Activated CD4-positive, alpha-beta T cell treated with anti-CD3 and anti-CD28 coated beads, Interleukin-2, amount 50 U/mL, for 4 hours (primary cell): ENCODE data around the gene DHX58.
"Not testable (repeated sequence)": the region's sequence is repeated elsewhere in the genome, so short reads cannot be mapped to it uniquely, and the experiment has no call there.

Experiments used
- DNase-seq, 2 experiments: peaks; one replicate each; pipeline ENCODE4 v3.0.0-alpha.2; 2020

DHX58 gene

DNA sequence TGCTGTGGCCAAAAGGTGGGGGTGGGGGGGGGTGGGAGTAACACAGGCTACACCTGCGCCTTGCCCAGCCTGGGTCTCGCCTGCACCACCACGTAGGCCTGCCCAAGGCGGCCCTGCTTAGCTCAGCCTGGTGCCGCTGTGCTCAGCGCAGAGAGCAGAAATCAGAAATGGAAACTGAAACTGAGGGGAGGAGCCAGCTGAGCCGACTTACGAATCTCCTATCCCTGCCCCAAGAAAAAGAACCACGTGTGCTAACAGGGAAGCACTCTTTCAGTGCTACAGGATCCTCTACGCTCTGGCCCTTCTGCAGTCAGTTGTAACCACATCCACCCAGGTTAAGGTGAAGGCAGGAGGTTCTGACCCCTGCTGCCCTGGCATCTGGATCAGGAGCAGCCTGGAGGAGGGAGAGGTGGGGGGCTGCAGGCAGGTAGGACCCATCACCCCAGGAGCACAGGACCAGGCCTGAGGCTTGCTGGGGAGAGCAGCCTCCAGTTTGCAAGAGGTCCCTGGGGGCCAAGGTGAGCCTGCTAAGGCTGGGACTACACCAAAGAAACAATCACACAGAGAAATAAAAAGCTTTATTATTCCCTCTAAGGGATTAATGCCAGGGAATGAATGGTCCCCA, at the start of gene DHX58:
Gene DHX58 (minus strand): TSS at position 163 of the 625 bp plus-strand sequence. CDS start 822 bp downstream, outside the sequence.
- DNase-seq, result peak; percentile 73 to 75

GRCh38 chr17:42160531-42160910, 48.0 kb upstream of the DHX58 start:
- DNase-seq, result no peak

GRCh38 chr17:42159796-42160530, 47.4 kb upstream of the DHX58 start:
- no peak for DNase-seq

DNA sequence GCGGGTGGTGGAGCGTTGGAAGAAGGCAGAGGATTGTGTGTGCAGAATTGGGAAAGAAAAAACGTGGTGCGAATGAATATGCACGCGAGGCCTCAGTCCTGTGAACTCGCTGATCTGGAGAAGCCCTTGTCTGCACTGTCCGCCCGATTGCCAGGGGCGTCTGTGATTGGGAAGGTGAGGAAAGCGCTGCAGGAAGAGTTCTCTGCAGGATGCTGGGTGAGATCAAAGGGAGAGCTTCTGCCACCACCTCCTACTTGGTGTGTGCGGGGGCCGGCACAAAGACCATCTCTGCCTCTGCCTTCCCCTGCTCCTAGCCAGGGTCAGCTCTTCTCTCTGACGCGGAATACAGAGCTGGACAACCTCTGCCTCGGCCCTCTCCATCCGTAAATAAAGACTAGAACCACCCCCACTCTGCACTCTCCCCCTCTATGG, 43.1 kb upstream of the DHX58 start:
- no peak for DNase-seq

GRCh38 chr17:42153919-42154742, 41.6 kb upstream of the DHX58 start:
- no peak for DNase-seq

DNA sequence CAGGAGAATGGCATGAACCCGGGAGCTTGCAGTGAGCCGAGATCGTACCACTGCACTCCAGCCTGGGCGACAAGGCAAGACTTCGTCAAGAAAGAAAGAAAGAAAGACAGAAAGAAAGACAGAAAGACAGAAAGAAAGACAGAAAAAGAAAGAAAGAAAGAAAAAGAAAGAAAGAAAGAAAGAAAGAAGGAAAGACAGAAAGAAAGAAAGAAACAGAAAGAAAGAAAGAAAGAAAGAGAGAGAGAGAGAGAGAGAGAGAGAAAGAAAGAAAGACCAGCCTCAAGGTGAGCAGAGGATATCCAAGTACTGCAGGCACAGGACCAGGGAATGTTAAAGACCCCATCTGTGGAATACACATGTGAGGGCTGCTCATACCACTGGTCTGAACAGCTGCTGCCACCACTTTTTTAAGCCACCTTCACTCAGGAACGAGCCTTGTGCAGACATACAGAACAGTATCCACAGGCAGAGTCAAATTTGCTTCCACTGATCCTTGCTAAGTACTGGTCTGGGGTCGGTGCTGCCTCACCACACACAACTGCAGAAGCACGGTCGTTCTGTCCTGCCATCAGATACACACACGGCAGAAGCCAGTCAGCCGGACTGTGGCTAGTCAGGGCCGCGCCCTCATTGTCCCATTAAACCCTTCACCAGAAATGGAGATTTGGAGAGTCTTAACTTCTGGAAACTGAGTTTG, 34.5 kb upstream of the DHX58 start:
- DNase-seq, result no peak

DNA sequence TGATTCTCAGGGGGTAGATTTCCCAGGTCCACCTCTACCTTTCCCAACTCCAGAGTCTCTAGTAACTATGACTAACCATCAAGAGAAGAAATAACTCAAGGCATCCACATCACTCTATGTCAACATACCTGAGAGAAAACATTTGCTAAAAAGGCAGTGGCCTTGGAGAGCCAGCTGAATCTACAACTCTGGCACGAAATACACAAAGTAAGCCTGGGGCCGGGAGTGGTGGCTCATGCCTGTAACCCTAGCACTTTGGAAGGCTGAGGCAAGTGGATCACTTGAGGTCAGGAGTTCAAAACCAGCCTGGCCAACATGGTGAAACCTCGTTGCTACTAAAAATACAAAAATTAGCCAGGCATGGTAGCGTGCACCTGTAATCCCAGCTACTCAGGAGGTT, 30.6 kb upstream of the DHX58 start:
- DNase-seq, result not testable (repeated sequence)

GRCh38 chr17:42142371-42142896, 29.9 kb upstream of the DHX58 start:
- DNase-seq, result no peak

GRCh38 chr17:42141382-42141781, 28.9 kb upstream of the DHX58 start:
- DNase-seq, result no peak

- DNase-seq, result not testable (repeated sequence)
Observed at GRCh38 chr17:42140690-42141089, 28.2 kb upstream of the DHX58 start.

DNA sequence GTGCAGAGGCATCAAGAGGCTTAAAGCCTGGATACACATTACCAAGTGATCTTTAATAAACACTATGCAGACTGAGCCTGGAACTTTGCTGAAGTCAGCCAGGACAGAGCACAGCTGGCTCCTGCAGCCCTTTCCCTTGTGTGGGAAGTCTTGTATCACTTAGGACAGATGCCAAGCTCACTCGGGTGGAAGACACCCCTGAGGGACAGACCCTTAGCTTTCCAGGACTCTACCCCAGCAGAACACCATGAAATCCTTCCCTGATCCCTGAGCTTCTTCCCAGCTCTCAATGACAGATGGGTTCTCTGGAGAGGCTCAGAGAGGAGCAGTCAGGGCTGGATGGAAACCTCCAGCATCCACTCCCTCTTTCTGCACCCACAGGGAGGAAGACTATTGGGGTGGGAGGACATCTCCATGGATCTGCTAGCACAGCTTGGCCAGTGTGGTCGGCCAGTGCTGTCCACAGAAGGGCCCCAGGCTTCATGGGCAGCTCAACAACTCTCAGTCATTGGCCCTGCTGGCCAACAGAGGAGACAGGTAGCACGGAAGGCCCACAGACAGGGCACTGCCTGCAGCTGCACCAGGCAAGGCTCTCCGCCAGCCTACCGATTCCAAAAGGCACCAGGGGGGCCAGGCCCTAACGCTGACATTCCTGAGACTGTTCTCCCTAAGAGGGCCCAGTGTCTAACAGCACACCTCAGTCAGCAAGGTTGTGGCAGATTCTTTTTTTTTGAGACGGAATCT, 26.4 kb upstream of the DHX58 start:
- no peak for DNase-seq

DNA sequence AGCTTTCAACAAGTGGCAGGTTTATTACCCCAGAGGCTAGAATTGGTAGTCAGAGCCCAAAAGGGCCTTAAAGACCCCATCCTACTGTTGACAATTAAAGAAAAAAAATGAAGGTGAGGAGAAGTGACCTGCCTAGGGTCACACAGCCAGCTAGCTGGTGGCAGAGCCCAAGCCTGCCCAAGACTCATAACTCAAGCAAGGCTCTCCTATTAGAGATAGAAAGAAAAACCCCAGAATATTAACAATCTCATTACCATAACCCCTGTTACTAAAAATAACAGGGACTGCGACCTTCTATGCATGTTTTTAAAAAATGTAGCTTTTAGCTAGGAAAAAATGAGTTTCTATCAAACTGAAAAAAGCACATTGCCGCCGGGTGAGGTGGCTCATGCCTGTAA, 24.1 kb upstream of the DHX58 start:
- DNase-seq, result no peak

DNA sequence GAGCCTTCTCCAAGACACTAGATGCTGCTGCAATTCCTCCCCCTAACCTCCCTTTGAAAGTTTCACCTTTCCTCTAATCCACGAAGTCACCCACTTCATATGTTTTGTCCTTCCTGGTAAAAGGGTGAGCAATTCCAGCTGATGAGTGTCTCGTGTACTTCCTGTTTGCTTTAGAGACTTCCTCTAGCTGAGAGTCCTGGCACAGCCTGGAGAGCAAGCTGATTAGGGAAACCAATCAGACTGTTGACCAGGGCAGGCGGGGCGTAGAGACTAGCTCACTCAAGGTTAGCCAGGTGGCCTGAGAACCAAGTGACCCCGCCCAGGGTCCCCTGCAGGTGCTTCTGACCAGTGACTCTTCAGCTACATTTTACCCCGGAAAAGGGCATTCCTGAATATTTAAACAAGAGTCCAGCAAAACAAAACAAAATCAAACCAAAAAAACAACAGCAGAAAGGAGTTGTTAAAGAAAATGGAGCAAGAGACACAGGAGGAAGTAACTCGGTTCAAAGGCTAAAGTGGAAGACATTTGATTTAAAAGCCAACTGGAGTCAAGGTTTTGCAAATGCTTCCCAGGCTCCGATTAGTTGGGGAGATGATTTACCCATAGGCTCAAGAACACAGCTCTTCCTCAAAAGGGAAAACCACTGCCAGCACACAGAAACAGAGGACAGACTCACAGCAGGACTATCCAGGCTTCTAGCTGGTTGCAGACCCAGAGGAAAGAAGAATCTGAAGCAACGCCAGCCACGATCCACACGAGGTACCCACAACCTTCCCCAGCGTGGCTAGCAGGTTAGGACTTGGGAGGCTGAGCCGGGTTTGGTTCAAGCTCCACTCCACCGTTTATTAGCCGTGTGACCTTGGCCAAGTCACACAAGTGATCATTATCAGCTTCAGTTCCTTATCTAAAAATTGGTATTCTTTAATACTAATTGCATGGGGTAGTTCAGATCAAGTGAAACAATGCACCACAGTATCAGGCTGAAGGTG, 23.4 kb upstream of the DHX58 start:
- DNase-seq, result no peak

DNA sequence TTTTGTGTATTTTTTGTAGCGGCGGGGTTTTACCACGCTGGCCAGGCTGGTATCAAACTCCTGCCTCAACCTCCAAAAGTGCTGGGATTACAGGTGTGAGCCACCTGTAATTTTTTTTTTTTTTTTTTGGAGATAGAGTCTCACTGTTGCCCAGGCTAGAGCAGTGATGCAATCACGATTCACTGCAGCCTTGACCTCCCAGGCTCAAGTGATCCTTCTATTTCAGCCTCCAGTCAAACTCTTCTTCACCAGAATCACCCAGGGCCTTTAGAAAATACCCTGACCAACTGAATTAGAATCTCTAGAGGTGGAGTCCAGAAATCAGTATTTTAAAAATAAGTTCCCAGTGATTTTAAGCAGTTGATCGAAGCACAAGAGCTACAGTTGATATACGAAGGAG, 22.6 kb upstream of the DHX58 start:
- DNase-seq, result no peak

DNA sequence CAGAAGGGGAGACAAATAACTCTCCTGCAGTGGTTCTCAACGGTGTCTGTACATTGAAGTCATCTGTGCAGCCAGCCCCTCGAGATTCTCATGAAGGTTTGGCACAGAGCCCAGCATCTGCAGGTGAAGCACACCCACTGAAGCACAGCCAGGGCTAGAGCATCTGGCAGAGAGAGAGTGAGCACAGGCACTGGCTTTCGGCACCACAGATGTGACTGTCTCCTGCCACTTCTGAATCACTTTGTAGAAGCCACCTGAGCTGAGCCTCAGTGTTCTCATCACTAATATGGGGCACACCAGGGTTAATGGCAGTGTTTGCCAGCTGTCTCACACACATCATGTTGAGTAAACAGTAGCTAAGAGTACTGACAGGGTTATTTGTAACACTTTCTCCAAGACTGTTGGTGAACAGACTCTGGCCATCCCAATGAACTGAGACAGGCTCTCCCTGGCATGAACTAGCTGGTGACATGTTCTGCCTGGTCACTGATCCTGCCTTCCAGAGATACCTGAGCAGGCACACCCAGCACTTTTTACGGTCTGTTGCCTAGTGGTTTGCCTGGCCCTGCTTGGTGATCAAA, 21.0 kb upstream of the DHX58 start:
- DNase-seq, result peak; percentile 19 to 27

DNA sequence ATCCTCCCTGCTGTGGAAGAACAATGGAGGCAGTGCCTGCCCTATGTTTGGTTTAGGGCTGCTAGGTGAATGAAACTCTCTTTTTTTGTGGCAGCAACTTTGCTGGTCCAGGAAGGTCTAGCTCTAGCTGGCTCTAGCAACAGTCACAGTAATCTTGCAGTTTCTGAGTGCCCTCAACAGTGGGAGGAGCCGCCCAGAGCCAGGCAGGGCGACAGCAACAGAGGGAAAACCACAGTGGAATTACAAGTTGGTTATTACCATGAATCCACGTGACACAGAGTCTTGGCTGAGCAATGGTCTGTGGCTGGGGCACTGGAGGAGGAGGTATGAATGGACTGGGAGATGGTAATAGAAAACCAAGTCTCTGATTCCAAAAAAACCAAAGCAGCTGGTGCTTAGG, 20.4 kb upstream of the DHX58 start:
- DNase-seq, result no peak

- DNase-seq, result no peak
Observed at GRCh38 chr17:42131981-42132432, 19.5 kb upstream of the DHX58 start.

DNA sequence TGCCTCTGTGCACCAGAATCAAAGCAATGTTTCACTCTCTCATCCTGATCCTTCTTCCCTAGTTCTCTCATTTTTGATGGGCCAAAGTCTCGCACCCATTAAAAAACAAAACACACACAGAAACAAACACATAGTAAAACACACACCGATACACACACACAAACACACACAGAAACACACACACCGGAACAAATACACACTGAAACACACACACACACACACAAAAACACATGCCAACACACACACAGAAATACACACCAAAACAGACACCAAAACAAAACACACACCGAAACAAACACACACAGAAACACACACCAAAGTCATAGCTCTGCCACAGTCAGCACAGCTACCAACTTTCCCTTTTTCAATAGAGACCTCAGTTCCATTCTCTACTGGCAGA, 18.7 kb upstream of the DHX58 start:
- no peak for DNase-seq

GRCh38 chr17:42130310-42130936, 17.9 kb upstream of the DHX58 start:
- DNase-seq, result no peak
